Measurements from ENCODE around the gene PHLPP2.
A peak's percentile ranks its signal among the peaks of the same experiment; 100 is the strongest.
"Not testable (repeated sequence)": the region's sequence is repeated elsewhere in the genome, so short reads cannot be mapped to it uniquely, and the experiment has no call there.

The PHLPP2 gene

GRCh38 chr16:71722801-71723536 is 1.5 kb downstream of the PHLPP2 start:
- peak; percentile 41 for DNase-seq (ENCODE audit: low read depth)

- DNase-seq (ENCODE audit: low read depth) = no peak
These were observed 3.3 kb downstream of the PHLPP2 start for GRCh38 chr16:71721066-71721740.

DNA sequence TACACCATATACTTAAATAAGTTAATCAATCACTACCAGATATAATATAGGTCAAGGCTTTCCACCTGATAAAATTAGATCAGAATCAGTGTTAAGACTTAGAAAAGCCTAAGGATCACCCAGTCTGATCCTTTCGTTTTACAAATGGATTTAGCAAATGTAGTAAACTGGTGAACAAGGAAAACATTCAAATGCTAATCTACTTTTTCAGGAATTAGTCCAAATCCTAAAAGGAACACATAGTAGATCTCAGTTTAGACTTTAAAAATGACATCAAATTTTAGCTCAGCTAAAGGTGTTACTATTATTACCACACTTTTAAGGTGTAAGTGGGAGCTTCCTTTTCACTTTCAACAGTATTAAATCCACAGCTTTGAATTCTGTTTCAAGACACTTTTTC is 12.0 kb downstream of the PHLPP2 start:
- DNase-seq (ENCODE audit: low read depth) = no peak

DNA sequence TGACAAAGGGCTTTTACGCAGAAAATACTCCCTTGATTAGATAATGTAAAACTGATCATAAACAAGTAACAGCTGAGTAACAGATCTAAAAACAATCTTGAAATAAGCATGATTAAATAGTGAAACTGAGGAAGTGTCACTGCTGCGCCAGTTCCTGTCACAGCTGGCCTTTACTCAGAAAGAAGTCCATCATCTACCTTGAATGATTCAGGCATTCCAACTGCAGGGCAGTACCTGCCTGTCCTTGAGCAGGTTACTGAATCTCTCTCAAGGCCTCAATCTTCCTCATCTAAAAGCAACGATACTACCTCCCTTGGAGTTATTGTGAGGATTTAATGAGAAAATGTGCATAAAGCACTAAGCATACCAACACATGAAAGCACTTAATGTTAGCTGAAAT is 12.7 kb downstream of the PHLPP2 start:
- no peak for DNase-seq (ENCODE audit: low read depth)

DNA sequence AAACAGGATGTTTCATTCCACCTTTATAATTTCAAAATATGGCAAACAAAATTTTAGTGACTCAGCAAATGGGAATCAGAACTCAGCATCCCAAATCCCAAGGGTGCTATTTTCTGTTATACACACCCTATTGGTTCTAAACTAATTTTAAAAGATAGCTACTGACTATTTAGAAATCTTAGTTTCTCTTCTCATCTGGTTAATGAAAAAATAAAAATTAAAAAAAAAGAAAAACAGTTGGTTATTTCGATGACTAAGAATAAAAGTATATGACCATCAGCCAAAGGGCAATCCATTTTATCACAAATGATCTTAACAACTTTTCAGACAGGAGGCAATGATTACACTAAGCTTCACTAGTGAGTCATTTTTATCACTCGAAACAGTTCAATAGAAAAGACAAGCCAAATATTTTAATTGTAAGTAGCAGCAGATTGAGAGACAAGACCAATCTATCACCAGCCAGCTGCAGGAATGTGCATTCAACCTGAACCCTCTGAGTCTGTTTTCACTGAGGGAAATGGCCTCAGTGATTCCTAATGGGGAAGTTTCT is 15.2 kb downstream of the PHLPP2 start:
- peak; percentile 47 for DNase-seq (ENCODE audit: low read depth)

DNA sequence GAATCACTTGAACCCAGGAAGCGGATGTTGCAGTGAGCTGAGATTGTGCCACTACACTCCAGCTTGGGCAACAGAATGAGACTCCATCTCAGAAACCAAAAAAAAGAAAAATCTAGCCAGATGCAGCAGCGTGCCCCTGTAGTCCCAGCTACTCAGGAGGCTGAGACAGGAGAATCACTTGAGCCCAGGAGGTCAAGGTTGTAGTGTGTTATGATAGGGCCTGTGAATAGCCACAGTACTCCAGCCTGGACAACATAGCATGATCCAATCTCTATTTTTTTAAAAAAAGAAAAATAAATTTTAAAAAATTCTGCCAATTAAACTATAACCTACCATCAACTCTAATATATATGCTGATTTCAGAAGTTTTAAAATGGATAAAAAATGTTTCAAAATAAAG is 15.8 kb downstream of the PHLPP2 start:
- DNase-seq (ENCODE audit: low read depth) = no peak

- no peak for DNase-seq (ENCODE audit: low read depth)
These were observed 17.3 kb downstream of the PHLPP2 start for GRCh38 chr16:71707199-71707598.

GRCh38 chr16:71706046-71706445 is 18.5 kb downstream of the PHLPP2 start:
- DNase-seq (ENCODE audit: low read depth) = no peak

DNA sequence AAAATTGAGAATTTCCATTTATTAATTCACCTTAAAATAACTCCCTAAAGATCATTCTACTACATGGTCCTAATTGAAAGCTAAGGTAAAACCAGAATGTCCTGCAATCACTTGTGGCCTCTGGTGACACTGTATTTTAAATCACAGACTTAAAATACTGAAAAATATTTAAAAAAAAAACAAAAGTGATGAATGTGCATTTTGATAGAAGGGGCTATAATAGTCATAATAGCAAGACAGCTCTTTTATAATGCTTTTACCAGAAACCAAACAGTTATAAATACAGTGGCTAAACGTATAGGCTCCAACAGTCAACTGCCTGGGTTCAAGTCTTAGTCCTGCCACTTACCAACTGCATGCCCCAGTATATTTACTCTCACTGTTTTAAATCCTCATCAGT is 21.2 kb downstream of the PHLPP2 start:
- DNase-seq (ENCODE audit: low read depth) = no peak

- no peak for DNase-seq (ENCODE audit: low read depth)
These were observed 23.7 kb downstream of the PHLPP2 start for GRCh38 chr16:71700831-71701230.

GRCh38 chr16:71698491-71698890 is 26.0 kb downstream of the PHLPP2 start:
- DNase-seq (ENCODE audit: low read depth) = no peak

GRCh38 chr16:71693164-71693563 is 31.3 kb downstream of the PHLPP2 start:
- DNase-seq (ENCODE audit: low read depth) = no peak

- DNase-seq (ENCODE audit: low read depth) = no peak
These were observed 34.6 kb downstream of the PHLPP2 start for GRCh38 chr16:71689901-71690300.

- no peak for DNase-seq (ENCODE audit: low read depth)
These were observed 36.6 kb downstream of the PHLPP2 start for GRCh38 chr16:71687861-71688260.

GRCh38 chr16:71684280-71684679 is 40.2 kb downstream of the PHLPP2 start:
- not testable (repeated sequence) for DNase-seq (ENCODE audit: low read depth)

DNA sequence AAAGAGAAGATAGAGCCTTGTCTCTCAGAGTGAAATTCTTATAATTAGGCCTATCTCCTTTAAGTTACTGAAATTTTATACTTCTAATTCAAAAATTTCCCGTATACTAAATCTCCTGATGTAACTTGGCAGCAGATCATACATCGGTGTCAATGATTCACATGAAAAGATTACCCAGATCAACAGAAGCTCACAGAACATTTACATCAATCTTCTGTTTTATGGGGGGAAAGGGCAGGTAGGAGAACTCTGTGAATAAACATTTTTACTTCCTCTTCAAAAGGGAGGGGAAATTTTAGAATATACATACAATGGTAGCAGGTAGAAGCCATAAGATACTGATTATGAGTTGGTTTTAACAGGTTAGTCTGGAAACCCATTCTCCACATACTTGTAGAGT is 43.1 kb downstream of the PHLPP2 start:
- DNase-seq (ENCODE audit: low read depth) = no peak

GRCh38 chr16:71676236-71676635 is 48.3 kb downstream of the PHLPP2 start:
- no peak for DNase-seq (ENCODE audit: low read depth)

DNA sequence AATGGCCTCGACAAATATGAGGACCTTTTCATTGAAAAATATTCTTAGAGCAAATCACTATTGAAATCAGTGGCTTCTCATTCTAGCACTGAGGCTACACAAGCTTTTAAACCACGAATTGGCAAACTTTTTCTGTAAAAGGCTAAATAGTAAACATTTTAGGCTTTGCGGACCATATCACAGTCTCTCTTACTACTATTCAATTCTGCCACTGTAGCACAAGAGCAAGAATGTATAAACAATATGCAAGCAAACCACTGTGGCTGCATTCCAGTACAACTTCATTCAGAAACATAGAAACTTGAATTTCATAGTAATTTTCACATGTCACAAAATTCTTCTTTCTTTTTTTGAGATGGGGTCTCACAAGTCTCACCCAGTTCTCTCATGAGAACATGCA is 49.1 kb downstream of the PHLPP2 start:
- DNase-seq (ENCODE audit: low read depth) = no peak

DNA sequence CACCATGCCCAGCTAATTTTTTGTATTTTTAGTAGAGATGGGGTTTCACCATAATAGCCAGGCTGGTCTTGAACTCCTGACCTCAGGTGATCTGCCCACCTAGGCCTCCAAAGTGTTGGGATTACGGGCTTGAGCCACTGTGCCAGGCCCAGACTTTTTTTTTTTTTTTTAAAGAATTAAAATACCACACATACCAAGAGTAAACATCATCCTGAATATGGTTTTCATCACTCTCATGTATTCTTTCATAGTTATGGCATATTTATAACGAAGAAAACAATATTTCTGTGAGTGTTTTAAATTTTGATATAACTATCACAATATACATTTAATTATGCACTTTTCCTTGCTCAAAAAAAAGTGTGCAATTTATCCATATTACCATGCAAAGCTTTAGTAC is 50.3 kb downstream of the PHLPP2 start:
- DNase-seq (ENCODE audit: low read depth) = no peak

DNA sequence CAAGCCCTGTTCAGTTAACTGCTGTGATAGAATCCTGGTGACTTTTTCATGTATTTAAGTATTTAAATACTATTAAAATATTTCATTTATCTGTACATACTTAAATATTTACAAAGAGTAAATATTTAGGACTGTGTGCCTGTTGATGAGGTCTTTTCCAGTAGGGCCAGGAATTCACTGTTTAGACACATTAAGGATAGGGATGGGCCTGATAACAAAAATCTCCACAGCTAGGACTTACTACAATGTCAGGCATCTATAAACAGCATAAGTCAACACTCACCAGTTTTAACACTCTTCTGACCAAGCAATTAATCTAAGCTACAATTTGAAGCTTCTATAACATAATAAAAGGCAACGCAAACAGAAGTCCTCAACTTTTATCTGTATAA is 50.9 kb downstream of the PHLPP2 start:
- DNase-seq (ENCODE audit: low read depth) = no peak

DNA sequence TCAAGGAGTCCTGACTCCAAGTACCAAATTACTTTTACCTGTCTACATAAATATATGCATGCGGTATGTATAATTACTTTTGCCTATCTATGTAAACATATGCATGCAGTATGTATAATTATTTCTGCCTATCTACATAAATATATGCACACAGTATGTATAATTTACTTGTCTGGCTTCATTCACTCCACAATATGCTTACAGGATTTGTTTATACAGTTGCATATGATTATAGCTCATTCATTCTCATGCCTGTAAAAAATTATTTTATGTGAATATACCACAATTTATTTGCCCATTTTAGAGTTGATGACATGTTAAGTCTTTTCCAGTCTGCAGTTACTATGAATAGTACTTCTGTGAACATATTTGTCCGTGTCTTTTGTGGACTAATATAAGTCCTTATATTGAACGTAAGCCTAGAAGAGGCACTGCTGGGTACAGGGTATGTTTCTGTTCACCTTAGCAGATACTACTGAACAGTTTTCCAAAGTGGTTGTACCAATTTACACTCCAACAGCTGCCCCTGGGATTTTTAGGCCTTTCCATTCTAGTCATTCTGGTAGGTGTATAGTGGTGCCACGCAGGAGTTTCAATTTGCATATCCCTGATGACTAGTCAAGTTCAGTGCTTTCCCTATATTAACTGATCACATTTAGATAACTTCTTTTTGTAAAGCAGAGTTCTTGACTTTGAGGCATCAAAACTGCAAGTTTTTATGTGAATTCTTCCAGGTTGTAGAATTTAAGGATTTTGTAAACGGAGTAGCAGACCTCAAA is 51.5 kb downstream of the PHLPP2 start:
- DNase-seq (ENCODE audit: low read depth) = no peak

DNA sequence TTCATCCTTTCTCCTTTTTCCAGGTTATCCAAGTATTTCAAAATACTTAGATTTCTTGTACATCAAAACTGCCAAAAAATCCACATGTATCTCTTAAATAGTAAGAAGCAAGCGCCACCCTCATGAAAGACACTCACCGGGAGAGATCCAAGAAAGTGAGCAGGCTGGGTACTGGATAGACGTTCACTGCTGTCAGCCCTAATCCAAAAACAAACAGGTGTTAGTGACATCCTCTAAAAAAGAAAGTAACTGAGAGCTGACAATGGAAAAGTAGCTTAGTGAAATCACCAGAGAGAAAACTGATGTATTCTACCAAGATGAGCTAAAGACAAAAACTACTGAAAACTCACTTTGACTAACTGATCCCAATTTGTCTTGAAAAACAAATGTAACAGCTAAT is 52.4 kb downstream of the PHLPP2 start:
- no peak for DNase-seq (ENCODE audit: low read depth)

- no peak for DNase-seq (ENCODE audit: low read depth)
These were observed 53.3 kb downstream of the PHLPP2 start for GRCh38 chr16:71671165-71671564.

Measured in fibroblast of the conjunctiva (primary cell).